Neuron (in vitro differentiated cells): Measurements from ENCODE around the gene KLF7.

Experiments used
- H2AFZ ChIP-seq: one replicate; pipeline ENCODE4 v1.6.1; 2013; ENCODE audit warnings: low read depth, mild to moderate bottlenecking, inconsistent platforms, low read length, moderate library complexity
- H3K27me3 ChIP-seq: one replicate; pipeline ENCODE4 v1.6.1; 2013; ENCODE audit warnings: low read length; ENCODE audit not compliant: insufficient read depth
- H3K36me3 ChIP-seq: one replicate; pipeline ENCODE4 v1.6.1; 2013; ENCODE audit warnings: low read length; ENCODE audit not compliant: insufficient read depth
- H3K4me1 ChIP-seq: one replicate; pipeline ENCODE4 v1.6.1; 2013; ENCODE audit warnings: low read length; ENCODE audit not compliant: insufficient read depth
- H3K4me3 ChIP-seq: 2 replicates; pipeline ENCODE4 v1.5.1; 2013; ENCODE audit warnings: mild to moderate bottlenecking, low read length, moderate library complexity
- H3K9me3 ChIP-seq: one replicate; pipeline ENCODE4 v1.6.1; 2013; ENCODE audit warnings: low read length

Gene KLF7

DNA sequence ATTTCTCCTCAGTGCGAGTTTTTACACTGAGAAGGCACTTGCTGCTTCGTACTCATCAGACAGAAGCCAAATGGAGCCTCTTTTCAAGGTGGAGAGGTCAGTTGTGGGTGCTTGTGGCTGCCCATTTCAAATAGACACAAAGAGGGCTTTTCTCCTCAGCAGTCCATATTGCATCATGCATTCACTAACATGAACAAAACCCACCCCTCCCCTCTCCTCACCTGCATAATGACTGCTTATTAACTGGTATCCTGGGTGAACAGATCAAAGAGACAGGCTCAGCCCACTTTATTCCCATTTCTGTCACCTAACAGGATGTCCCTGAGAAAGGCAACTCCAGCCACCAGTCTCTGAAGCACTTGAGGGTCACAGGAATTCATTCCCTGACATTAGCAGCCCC, 28.9 kb downstream of the KLF7 start:
- peaks cover 60% of the 10 kb centered on the region for H3K4me1 ChIP-seq
- H3K36me3 ChIP-seq = no peaks in the 10 kb centered on the region
- no peak overlapping the region for H3K4me3 ChIP-seq

DNA sequence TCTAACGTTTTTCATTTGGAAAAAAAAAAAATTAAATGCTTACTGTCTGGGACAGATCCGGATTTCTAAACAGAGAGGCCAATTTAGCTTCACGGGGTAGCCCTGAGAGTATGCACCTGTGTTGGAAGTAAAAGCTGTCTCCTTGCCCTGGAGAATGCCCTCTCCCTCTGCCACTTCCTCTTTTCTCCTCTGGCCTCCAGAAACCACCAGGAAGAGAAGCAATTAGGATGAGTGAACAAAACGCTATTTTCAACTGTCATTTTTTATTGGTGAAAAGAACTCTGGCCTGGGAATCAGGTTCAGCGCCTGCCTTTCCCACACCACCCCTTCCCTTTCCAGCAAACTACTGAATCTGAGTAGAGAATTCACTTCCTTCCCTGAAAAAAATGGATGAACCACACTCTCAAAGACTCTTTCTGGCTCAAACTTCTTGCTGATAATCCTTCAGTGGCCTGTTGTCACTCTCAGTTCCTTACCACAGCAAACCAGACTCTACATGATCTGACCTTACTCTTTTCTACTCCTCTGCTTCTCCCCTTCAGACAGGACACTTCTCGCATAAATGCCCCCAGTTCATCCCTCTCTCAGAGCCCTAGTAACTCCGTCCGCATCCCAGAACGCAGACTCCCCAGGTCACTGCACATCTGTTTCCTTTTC, 29.8 kb downstream of the KLF7 start:
- Histone ChIP-seq H3K4me1 (peaks cover 60% of the 10 kb centered on the region), H2AFZ (no peak overlapping the region), H3K4me3 (no peak overlapping the region), H3K36me3 (no peaks in the 10 kb centered on the region), H3K9me3 (peaks cover 1% of the 10 kb centered on the region), H3K27me3 (no peaks in the 10 kb centered on the region)

More for the DNA sequence above, 28.9 kb downstream of the KLF7 start:
- H3K27me3 ChIP-seq = no peaks in the 10 kb centered on the region
- H3K9me3 ChIP-seq = no peaks in the 10 kb centered on the region
- H2AFZ ChIP-seq = no peak overlapping the region

DNA sequence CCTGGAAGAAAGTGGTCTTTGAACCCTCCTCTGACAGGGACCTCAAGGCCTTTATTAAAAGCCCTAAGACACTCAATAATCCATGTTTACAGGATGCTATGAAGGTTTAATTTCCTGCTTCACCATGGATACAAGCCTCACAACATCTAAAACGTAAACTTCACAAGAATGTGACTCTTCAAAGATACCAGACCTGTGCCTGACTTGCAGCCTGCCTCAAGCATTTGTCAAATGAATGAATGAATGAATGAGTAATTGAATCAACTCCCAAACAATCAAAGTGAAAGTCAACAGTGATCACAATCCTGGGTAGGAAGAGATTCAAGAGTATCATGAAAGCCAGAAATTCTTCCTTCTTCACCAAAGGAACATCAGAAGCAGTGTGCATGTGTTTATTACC, 30.4 kb downstream of the KLF7 start:
- Histone ChIP-seq H2AFZ (no peak overlapping the region), H3K4me1 (peaks cover 60% of the 10 kb centered on the region), H3K9me3 (peaks cover 1% of the 10 kb centered on the region), H3K4me3 (no peak overlapping the region), H3K36me3 (no peaks in the 10 kb centered on the region), H3K27me3 (no peaks in the 10 kb centered on the region)

- Histone ChIP-seq H3K36me3 (no peaks in the 10 kb centered on the region), H3K9me3 (peaks cover 3% of the 10 kb centered on the region), H2AFZ (no peak overlapping the region), H3K4me3 (no peak overlapping the region), H3K27me3 (no peaks in the 10 kb centered on the region), H3K4me1 (peaks cover 59% of the 10 kb centered on the region)
These were observed 31.8 kb downstream of the KLF7 start for GRCh38 chr2:207133820-207134519.

DNA sequence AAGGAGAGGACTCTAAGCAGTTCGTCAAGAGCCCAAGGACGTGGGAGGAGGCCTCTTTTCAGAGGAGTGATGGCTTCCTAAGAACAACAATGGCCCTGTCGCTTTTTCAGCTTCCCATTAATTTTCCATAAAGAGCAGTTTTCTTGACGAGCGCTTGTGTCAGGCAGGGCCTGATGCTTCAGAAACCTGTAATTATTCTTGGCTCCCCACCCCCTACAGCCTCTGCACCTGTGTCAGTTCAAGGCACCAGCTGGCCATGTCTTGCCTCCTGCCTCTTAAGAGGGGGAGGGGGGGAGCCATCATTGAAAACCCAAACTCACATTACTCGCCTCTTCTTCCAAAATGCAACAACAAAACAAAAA, 32.3 kb downstream of the KLF7 start:
- no peak overlapping the region for H3K4me3 ChIP-seq
- no peaks in the 10 kb centered on the region for H3K36me3 ChIP-seq
- no peak overlapping the region for H2AFZ ChIP-seq
- no peaks in the 10 kb centered on the region for H3K27me3 ChIP-seq
- H3K4me1 ChIP-seq = peaks cover 54% of the 10 kb centered on the region
- peaks cover 4% of the 10 kb centered on the region for H3K9me3 ChIP-seq

DNA sequence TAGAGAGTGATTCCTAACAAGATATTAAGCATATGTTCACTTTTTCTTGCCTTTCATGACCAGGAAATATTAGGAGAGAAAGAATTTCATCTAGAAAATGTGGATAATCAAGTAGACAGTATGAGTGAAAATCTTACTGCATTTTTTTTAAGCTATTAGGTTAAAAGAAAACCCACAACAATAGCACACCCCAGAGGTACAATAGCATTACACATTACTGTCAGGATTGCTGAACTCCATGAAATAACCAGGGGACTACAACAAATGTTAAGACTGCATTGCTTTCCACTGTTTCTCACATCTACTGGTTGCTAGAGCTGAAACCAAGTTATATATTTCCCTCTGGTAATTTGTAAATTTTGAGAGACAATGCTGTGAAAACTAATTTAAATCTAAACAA, 33.7 kb downstream of the KLF7 start:
- Histone ChIP-seq H3K9me3 (peaks cover 4% of the 10 kb centered on the region), H3K4me1 (peaks cover 39% of the 10 kb centered on the region), H3K27me3 (no peaks in the 10 kb centered on the region), H3K4me3 (no peak overlapping the region), H2AFZ (no peak overlapping the region), H3K36me3 (no peaks in the 10 kb centered on the region)

- H3K4me3 ChIP-seq = no peak overlapping the region
- H3K27me3 ChIP-seq = no peaks in the 10 kb centered on the region
- H2AFZ ChIP-seq = no peak overlapping the region
- no peaks in the 10 kb centered on the region for H3K36me3 ChIP-seq
- H3K9me3 ChIP-seq = peaks cover 4% of the 10 kb centered on the region
- H3K4me1 ChIP-seq = peaks cover 35% of the 10 kb centered on the region
These were observed 34.2 kb downstream of the KLF7 start for GRCh38 chr2:207131594-207131993.

GRCh38 chr2:207130958-207131521, 34.7 kb downstream of the KLF7 start:
- Histone ChIP-seq H3K27me3 (no peaks in the 10 kb centered on the region), H3K9me3 (peaks cover 4% of the 10 kb centered on the region), H3K36me3 (no peaks in the 10 kb centered on the region), H2AFZ (no peak overlapping the region), H3K4me1 (peaks cover 31% of the 10 kb centered on the region), H3K4me3 (no peak overlapping the region)

- no peaks in the 10 kb centered on the region for H3K27me3 ChIP-seq
- H2AFZ ChIP-seq = no peak overlapping the region
- peaks cover 4% of the 10 kb centered on the region for H3K9me3 ChIP-seq
- H3K36me3 ChIP-seq = no peaks in the 10 kb centered on the region
- H3K4me1 ChIP-seq = peaks cover 22% of the 10 kb centered on the region
- no peak overlapping the region for H3K4me3 ChIP-seq
These were observed 35.9 kb downstream of the KLF7 start for GRCh38 chr2:207129821-207130220.

GRCh38 chr2:207128867-207129266, 36.9 kb downstream of the KLF7 start:
- Histone ChIP-seq H3K36me3 (peaks cover 4% of the 10 kb centered on the region), H3K4me1 (peaks cover 25% of the 10 kb centered on the region), H3K9me3 (peaks cover 4% of the 10 kb centered on the region), H2AFZ (no peak overlapping the region), H3K4me3 (no peak overlapping the region), H3K27me3 (no peaks in the 10 kb centered on the region)

DNA sequence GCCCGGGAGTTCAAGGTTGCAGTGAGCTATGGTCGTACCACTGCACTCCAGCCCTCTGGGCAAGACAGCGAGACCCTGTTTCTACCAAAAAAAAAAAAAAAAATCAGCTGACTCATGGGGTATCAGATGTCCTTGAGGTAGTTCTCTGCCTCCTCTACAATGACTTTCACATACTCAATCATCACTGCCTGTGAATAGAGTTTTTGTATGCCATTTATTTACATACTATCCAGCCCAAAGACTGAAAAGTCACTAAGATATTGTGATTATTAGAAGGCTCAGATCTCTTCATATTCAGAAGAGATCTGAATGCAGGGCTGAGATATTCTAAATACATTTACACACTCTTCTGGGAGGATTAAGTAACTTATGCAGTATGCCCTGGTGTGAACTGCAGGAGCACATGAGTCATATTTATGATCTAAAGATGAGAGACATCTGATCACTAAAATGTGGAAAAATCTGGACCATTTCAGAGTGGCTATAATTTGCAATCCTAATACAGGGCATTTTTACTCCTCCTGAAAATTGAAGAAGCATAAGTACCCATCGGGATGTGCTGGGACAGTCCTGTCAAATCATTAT, 38.9 kb downstream of the KLF7 start:
- Histone ChIP-seq H3K27me3 (no peaks in the 10 kb centered on the region), H3K9me3 (peaks cover 4% of the 10 kb centered on the region), H3K36me3 (peaks cover 14% of the 10 kb centered on the region), H2AFZ (no peak overlapping the region), H3K4me1 (peaks cover 24% of the 10 kb centered on the region), H3K4me3 (no peak overlapping the region)

GRCh38 chr2:207123776-207124391, 41.9 kb downstream of the KLF7 start:
- H3K4me3 ChIP-seq = no peak overlapping the region
- H3K9me3 ChIP-seq = no peaks in the 10 kb centered on the region
- H2AFZ ChIP-seq = no peak overlapping the region
- peaks cover 19% of the 10 kb centered on the region for H3K36me3 ChIP-seq
- no peaks in the 10 kb centered on the region for H3K27me3 ChIP-seq
- peaks cover 28% of the 10 kb centered on the region for H3K4me1 ChIP-seq

GRCh38 chr2:207123335-207123744, 42.4 kb downstream of the KLF7 start:
- H3K4me1 ChIP-seq = peaks cover 28% of the 10 kb centered on the region
- H3K36me3 ChIP-seq = peaks cover 20% of the 10 kb centered on the region

More at GRCh38 chr2:207123335-207123744, 42.4 kb downstream of the KLF7 start:
- H3K4me3 ChIP-seq = no peak overlapping the region
- H2AFZ ChIP-seq = no peak overlapping the region
- H3K27me3 ChIP-seq = no peaks in the 10 kb centered on the region
- H3K9me3 ChIP-seq = no peaks in the 10 kb centered on the region
